NOMO-1 (cell line): ENCODE measurements around the gene BCAR3.

Experiments
- DNase-seq, 2 experiments: peaks; one replicate each; lab custom pipeline; 2025; ENCODE audit not compliant: unreplicated experiment in 2 of 2; lab: John Stamatoyannopoulos, UW

The BCAR3 gene

DNA sequence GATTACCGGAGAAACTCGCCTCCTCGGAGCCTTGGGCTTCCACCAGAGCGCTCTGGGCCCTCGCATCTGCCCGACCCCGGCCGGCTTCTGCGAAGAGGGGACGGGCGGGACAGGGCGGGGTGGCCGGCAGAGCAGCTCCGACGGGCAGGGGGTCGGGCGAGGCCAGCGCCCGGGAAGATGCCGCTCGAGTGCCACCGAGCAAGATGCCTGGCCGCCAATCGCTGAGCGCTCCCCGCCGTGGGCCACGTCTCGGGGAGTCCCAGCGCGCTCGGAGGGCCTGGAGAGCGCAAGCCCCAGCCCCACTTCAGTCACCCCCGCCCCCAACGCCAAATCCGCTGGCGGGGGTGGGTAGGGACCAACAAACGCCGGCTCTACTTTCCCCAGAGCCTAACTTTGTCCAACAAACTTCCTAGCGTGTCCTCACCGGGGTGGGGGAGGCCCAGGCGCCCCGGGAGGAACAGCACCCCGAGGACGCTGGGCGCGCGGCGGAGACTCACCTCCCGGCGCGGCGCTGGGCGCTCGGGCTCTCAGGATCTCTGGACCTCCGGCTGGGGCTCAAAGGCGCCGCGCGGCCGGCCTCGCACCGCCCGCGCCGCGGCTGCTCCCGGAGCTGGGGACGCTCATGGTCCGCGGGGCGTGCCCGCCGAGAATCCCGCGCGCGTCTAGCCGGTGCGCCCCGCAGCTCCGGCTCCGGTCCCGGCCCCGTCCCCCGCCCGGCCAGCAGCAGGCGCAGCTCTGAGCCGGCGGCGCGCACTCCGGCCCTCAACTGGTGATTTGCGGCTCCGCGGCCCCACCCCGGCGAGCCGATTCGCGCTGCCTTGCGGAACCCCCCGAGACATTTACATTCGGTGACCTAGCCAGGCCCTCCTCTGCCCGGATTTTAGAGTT lies at the start of gene BCAR3:
TSS of gene BCAR3 (minus strand) at position 737 of the 888 bp plus-strand sequence. CDS start 6,907 bp downstream, outside the sequence.
- DNase-seq: peak; percentile 60 to 76

DNA sequence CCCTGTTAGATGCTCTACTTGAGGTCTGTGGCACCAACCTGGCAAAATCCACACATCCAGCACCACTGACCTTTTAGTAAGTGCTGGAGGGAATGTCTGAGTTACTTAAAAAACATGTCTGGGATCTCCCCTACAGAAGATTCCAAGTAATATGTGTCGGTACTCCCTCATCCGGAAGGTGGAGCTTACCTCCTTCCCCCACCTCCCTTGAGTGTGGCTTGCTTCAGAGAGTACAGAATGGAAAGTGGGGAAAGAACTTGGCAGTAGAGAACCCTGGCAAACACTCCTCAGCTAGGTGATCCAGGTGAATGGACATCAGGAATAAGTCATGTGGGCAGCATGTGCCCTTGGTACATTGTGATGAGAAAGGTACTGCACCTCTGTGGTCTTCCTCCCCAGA lies 49.0 kb upstream of the BCAR3 start:
- no peak for DNase-seq

DNA sequence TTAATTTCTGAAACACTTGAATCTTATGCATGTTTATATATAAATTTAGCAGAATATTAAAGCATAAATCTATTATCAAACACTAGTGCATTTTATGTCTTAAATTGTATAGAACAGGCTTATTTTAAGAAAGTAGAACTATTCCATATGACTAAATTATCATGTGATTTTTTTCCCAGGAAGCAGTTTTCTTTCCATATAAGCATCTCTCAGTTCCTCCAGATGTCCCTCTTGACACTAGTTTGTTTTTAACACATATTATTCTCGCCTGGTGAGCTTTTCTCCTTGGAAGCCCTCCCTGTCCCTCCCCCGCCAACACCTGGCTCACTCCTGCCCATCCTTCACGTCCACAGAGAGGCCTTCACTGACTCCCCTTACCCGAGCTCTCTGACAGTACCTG lies 48.3 kb upstream of the BCAR3 start:
- DNase-seq: no peak

DNA sequence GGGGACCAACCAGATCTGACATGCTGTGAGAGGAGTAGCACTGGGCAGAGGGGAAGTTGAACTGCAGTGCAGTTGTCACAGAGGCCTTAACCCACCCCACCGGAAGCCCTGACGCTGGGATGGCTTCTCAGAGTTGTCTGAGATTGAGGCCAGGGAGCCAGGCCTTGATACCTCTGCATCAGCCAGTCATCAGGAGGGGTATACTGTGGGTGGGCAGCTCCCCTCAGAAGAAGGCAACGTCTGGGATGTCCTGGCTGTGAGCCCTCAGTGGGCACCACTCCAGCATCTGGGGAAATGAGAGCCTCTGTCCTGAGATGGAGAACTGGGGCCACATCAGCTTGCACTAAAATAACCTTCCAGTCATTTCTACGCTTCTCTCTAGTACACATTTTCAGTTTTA lies 47.9 kb upstream of the BCAR3 start:
- no peak for DNase-seq

DNA sequence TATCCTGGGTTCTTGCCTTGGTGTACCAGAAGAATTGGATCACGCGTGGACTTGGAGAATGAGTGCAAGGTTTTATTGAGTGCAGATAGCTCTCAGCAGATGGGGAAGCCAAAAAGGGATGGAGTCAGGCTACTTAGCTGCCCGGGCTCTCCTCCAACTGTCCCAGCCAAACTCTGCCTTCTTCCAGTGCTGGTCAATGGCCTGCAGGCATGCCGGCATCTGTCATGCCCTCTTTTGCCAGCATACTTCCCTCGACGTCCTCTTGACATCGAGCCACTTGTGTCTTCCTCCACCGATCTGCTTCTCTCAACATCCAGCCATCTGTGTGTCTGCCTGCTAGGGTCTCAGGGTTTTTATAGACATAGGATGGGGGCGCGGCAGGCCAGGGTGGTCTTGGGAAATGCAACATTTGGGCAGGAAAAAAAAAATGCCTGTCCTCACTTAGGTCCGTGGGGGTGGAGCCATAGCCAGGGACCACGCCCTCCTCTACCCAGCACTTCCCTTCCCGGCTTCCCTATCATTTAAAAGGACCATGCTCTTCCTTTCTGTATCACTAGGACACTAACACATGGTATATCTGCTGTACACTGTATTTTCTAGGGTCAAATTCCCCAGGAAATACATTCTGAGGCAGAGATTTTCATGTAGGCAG lies 47.0 kb upstream of the BCAR3 start:
- no peak for DNase-seq

DNA sequence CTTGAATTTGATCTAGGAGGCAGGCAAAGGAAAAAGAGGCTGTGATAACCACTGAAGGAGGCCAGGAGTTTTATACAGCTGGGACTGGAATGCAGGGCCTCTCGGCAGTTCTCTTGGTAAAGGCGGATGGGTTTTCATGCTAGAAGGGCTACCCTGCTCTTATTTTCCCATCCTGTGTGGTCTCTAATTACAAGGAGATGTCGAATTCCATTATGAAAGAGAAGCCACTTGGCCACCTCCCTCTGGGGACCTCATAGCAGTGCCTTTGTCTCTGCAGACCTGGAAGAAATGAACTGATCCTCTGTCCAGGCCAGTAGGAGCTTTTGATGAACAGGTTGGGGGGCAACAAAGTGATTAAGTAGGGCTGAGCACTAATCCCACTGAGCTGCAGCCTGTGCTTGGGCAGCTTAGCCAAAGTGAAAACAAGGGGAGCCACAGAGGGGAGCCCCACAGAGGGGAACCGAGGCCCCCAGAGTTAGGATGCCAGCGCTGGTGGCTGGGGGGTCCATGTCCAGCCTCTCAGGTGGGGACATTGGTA lies 42.2 kb upstream of the BCAR3 start:
- no peak for DNase-seq

DNA sequence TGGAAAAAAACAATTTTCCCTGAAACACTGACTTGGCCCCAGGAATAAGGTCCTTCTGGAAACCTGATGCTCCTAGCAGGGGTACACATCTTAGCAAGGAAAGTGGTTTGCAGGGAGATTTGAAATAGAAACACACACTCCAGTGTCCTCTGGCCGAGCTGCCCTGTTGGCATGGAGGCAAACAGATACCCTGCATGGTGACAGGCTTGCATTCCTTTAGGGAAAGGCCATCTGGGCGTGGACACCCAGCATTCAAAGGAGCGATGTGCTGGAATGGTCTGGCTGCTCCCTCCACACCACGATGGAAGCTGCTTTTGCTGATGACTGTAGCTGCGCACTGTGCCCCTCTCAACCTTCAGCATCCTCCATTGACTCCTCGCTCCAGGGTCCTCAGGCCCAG lies 41.5 kb upstream of the BCAR3 start:
- DNase-seq: no peak

DNA sequence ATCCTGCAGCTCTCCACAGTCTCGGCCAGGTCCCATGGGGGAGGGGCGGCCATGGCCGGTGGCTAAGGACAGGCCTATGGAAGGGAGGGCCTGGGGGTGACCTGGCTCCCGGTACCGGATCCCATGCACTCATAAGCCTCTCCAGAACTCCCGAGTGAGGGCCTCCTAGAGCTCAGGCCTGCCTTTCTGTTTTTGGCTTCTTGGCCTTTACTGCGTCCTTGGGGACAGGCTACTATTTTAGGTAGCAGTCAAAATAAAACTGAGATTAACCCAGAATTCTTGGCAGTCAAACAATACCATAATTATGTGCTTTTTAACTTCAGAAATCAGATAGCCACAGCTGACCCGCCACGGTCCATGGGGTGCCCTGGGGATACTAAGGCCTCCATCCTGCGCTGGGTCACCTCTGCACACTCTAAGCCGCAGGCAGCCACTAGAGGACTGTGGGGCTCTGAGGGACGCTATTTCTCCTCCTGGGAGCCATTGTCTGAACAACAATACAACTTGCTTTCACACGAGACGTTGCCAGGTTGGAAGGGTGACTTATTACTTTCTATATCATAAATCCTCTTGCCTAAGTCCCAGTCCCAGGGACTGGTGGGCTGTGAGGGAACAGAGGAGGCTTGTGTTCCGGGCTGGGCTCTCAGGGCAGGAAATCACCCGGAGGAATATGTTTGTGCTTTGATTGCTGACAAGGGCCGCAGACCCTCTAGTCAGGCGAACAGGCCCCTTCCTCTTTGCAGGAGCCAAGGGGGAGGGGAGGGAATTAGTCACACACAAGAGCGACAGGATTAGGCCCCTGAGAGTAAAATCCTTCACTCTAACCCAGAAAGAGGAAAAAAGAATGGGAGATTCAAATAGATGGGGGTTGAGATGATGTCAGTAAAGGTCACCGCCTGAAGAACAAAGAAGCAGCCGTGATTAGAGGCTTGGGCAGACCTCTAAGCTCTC lies 40.7 kb upstream of the BCAR3 start:
- no peak for DNase-seq

DNA sequence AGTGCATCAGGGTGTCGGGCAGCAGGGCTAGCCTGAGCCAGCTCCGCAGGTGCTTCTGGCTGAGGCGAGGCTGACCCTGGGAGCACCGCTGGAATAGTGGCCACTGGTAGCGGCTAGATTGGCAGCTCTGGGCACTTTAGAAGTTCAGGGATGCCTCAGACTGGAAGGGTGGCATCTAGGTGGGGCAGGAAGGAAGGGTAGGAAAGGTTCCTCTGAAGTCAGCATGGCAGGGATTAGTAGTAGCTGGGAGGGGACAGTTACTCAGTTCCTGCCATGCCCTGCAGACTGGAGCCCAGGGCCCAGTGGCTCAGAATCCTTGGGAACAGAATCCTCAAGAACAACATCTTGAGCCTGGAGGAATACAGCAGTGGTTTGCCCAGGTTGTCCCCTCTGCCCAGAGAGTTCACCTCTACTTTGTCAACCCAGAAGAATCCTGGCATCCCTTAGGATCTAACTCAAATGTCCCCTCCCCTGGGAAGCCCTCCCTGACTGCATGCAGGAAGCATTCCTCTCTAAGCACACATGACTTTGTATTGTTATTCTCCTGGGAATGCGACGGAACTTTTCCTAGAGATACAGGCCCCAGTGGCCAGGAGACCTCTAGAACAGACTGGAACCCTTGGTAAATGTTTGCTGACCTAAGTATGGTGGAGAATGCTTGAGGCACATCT lies 39.5 kb upstream of the BCAR3 start:
- no peak for DNase-seq

DNA sequence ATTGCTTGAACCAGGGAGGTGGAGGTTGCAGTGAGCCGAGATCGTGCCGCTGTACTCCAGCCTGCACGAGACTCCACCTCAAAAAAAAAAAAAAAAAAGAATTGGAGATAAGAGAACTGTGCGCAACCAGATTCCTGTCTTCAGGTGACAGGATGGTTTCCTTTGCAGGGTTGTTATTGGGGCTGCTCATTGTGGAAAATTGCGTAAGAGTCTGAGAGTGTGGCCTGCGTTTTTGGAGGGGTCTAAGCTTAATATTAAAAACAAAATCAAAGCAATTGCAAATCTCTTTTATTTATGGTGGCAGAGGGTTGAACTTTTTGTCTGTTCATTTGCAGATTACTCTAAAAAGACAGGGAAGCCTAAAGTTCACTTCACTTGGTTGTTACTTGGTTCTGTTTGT lies 36.0 kb upstream of the BCAR3 start:
- no peak for DNase-seq

DNA sequence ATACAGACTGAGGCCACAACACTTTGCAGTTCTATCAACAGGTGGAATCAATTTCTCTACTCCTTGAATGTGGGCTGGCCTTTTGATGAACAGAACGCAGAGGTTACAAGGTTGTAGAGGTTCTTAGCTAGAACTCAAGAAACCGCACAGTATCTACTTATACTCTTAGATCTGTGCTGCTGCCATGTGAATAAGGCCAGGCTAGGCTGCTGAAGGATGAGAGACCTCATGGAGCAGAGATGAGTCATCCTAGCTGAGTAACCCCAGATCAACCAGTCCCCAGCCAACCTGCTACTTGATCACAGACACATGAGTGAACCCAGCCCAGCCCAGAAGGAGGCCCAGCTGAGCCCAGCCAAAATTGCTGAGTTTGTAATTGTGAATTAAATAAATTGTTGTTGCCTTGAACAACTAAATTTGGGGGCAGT lies 35.3 kb upstream of the BCAR3 start:
- DNase-seq: peak in 1 of 2 experiments; percentile 4

DNA sequence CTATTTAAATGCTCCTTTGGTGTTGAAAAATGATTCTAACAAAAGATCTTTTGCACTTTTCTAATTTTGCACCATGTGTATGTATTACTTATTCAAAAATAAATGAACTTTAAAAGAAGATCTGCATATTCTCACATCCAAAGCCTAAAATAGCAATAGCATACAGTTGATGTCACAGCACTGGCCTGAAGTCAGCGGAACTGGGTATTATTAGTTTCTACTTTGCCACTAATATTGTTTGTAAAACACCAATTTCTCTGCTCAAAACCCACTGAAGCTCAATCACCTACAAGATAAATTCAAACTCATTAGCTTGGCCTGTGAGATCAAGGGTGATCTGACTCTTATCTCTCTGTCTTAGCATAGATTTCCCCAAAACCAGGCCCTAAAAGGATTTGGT lies 34.5 kb upstream of the BCAR3 start:
- no peak for DNase-seq

DNA sequence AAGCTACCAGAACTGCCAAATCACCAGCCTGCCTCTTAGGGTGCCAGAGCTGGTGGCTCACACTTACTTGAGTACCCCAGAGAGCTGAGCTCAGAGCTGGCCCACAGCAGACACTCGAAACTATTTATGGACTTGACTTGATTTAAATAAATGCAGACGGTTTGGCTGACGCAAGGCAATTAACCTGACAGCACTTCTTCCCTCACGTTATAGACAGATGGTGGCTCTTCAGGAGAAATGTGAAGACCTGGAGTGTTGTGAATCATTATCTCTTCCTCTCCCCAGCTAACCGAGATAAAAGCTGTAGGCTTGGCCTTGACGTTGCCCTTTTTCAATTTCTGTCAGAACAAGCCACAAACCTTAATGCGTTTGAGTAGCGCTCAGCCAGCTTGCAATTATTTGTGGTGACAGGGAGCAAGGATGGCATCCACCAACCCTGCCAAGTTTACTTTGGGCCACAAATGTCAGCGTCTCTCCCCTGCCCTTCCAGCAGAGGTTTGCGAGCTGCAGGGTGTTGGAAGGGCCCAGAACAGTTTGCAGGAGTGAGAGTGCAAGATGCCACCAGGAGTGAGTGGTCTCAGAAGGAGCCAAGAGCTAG lies 34.0 kb upstream of the BCAR3 start:
- peak; percentile 64 to 66 for DNase-seq

DNA sequence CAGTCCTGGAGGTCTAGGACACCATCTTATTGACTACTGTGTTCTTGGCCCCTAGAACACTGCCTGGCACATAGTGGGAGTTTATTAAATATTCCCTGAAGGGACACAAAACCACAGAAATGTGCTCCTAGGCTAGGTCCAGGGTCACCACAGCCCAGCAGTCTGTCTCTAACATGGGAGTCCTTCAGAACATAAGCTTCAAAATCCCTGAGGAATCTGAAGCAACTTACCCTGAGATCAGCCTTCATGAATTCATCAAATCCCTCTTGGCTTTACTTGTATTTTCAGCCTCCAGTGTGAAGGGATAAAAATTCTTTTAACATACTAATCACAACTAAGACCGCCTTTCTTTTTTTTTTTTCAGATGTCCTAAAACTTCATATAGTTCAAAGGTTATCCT lies 32.7 kb upstream of the BCAR3 start:
- no peak for DNase-seq

DNA sequence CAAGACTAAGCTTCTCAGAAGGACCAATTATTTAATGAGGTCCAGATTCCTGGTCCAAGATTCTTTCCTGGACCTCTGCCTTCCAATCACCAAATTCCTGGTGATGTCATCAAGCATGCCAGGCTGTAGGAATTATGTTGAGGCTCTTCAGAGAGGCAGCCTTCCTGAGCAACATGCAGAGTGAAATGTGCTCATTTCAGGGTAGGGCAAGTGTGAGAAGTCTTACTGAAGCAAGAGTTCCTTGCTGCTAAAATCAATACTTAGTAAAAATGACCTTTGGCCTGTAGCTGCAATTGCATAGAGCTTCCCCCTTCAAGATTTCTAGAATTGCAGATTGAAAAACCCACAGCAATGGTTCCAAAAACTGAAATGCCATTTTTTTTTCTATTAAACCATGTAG lies 31.7 kb upstream of the BCAR3 start:
- peak; percentile 48 to 72 for DNase-seq

DNA sequence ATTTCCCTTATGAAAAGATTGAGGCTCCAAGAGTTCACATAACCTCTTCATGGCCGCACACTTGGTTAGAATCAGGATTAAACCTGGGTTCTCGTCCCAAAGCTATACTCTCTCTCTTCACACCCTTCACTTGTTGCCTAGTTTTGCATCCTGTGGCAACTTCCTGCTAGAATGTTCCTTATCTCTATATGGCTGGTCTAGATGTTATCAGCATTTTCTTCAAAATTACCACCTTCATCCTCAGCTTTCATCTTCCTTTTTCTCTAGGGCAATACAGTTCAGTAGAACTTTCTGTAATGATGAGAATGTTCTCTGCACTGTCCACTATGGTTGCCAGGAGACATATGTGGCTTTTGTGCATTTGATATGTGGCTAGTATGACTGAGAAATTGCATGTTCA lies 31.1 kb upstream of the BCAR3 start:
- no peak for DNase-seq

DNA sequence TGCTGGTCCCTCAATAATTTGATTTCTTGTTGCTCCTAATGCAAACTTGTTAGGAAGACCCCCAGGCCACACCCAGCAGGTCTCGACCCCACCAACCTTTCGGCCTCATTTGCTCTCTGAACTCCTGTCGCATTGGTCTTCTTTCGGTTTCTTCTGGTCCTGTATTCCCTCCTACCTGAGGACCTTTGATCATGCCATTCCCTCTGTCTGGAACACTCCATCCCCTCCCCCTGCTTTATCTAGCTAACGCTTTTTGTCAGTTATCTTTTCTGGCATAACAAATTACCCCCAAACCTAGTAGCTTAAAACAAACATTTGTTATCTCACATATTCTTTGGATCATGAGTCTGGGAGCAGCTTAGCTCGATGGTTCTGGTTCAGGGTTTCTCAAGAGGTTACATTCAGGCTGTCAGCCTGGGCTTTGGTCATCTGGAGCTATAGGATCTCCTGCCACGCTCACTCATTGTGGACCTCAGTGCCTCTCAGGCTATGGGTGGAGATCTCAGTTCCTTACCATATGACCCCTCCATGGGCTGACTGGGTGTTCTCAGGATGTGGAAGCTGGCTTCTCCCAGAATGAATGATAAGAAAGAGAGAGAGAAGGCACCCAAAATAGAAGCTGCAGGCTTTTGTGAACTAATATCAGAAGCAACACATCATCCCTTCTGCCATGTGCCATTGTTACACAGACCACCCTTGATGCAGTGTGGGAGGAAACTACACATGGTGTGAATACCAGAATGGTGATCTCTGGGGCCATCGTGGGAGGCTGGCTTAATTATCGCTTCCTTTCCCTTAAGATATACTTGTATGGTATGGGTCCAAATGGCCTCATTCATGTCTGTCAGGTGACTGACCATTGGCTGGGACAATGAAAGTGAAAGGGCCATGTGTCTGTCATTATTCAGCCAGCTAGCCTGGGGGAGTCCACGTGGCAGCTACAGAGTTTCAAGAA lies 29.1 kb upstream of the BCAR3 start:
- DNase-seq: no peak

DNA sequence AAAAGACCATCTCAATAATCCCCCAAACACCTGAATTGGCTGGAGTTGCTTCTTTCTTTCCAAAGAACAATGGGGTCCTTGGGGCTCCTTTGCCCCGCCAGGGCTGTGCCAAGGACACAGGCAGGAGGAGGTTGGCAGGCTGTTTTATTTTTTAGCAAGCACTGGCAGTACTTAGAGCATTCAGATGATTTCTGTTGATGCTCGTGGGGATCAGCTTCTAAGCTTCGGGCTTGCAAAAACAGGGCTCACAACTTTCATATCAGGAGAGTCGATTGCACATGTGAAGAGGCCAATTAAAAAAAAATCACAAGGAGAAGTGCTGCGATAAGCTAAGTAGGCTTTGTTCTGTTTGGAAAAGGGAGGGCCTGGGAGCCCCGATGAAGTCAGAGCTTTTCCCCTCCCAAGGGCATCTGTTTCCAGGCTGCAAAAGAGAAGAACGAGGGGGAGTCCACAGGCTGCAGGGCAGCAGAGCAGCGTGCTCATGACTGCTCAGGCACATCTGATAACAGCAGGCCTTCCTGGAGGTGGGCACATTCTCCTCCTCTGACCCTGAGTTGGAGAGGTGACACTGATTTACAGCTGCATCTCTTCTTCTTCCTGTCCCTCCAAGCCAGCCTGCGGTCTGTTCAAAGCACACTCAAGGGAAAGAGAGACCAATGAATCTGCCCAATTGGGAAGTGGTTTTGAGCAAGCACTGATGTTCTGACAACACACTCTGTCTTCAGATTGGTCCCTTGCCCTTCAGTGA lies 27.3 kb upstream of the BCAR3 start:
- peak; percentile 53 to 85 for DNase-seq
